Upper lobe of right lung (tissue), 1 donor: ENCODE data around the gene NDC1. TPM values are rescaled to one million over a fixed set of nuclear protein-coding genes. Genes with fewer than 3 reads are reported as not detected.

Experiments used
- ATAC-seq: fragments of 200-7000 bp; cut with Tn5 transposase; one replicate; pipeline ENCODE4 v1.9.1; 2020; ENCODE audit warnings: mild to moderate bottlenecking, moderate library complexity
- DNase-seq: peaks from one replicate; pipeline ENCODE4 v3.0.0-alpha.2; 2020
- H3K27ac ChIP-seq: fragments of 200-600 bp; one replicate; pipeline ENCODE4 v1.8.0; 2022
- H3K27me3 ChIP-seq: fragments of 200-600 bp; one replicate; pipeline ENCODE4 v1.8.0; 2022; ENCODE audit warnings: mild to moderate bottlenecking
- H3K36me3 ChIP-seq: fragments of 200-600 bp; one replicate; pipeline ENCODE4 v1.8.0; 2022
- H3K4me1 ChIP-seq: fragments of 200-600 bp; one replicate; pipeline ENCODE4 v1.8.0; 2022
- H3K4me3 ChIP-seq: fragments of 200-600 bp; one replicate; pipeline ENCODE4 v1.8.0; 2022; ENCODE audit warnings: mild to moderate bottlenecking
- H3K9me3 ChIP-seq: fragments of 200-600 bp; one replicate; pipeline ENCODE4 v1.8.0; 2022
- intact Hi-C: fragments of 100-400 bp; cut with DNase I; formaldehyde crosslinking; loops from one replicate; pipeline ENCODE4 v1.11.0; 2022
- total RNA-seq: library from RNA; stranded (reverse); fragmentation: NEBNext Ultra II Directional; extraction: Animal tissue kit (Norgen Biotek cat#: 25700); gene quantifications from one replicate; pipeline ENCODE4 v1.2.1, GENCODE V29; 2021
- TF ChIP-seq, protein P1 (sequence below): fragments of 200-600 bp; IDR thresholded peaks from one replicate; pipeline ENCODE4 v1.8.0; 2022; ENCODE audit warnings: antibody characterized with exemption
- donor health status: DM: no; HTN: yes; CAD: no; lungs with severe emphysema.

The NDC1 gene
- total RNA-seq, 1 donor from 2014 or later: 7.7 TPM

DNA sequence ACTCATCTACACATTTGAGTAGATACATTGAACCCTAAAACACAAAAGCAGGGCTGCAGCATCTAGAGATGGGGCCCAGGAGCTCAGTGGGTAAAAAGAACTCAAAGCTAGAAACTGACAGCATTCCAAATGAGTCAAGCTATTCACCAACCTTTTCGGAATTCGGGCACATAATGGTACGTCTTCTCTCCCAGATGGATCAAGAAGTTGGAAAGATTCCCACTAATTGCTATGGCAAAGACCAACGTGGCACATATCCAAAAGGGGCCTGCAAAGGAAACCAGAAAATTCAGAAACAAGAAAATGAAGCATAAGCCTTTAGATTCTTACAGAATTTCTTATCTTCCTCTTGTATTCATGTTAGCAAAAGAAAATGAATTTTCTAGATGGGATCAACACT is 33.1 kb upstream of the NDC1 start:
- intact Hi-C loops: no loop called here
- peaks cover 82% of the 10 kb centered on the region for H3K36me3 ChIP-seq
- H3K27ac ChIP-seq: no peak overlapping the region
- TF ChIP-seq, protein P1, sequence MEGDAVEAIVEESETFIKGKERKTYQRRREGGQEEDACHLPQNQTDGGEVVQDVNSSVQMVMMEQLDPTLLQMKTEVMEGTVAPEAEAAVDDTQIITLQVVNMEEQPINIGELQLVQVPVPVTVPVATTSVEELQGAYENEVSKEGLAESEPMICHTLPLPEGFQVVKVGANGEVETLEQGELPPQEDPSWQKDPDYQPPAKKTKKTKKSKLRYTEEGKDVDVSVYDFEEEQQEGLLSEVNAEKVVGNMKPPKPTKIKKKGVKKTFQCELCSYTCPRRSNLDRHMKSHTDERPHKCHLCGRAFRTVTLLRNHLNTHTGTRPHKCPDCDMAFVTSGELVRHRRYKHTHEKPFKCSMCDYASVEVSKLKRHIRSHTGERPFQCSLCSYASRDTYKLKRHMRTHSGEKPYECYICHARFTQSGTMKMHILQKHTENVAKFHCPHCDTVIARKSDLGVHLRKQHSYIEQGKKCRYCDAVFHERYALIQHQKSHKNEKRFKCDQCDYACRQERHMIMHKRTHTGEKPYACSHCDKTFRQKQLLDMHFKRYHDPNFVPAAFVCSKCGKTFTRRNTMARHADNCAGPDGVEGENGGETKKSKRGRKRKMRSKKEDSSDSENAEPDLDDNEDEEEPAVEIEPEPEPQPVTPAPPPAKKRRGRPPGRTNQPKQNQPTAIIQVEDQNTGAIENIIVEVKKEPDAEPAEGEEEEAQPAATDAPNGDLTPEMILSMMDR: no peak
- H3K9me3 ChIP-seq: no peaks in the 10 kb centered on the region
- no peaks in the 10 kb centered on the region for H3K27me3 ChIP-seq
- no peaks in the 10 kb centered on the region for H3K4me1 ChIP-seq
- no peak overlapping the region for H3K4me3 ChIP-seq
- ATAC-seq (no peak), DNase-seq (no peak)

DNA sequence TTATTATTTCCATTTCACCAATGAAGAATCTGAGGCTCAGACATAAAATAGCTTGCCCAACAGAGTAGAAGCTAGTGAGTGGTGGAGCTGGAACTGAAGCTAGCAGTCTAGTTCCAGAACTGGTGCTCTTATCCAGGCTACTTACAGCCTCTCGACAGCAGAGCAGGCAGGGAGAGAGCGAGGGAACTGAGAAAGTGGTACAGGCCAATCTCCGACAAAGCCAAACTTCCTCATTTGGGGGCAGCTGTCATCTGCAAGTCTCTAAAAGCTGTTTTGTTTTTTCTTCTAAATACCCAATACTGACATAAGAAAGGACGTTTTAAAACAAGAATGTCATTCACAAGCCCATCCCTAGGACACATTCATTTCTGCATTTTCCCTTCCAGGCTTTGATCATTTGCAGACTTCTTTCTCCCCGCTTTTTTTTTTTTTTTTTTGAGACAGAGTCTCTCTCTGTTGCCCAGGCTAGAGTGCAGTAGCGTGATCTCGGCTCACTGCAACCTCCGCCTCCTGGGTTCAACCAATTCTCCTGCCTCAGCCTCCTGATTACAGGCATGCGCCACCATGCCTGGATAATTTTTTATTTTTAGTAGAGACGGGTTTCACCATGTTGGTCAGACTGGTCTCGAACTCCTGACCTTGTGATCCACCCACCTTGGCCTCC is 31.5 kb upstream of the NDC1 start:
- no peak overlapping the region for H3K27ac ChIP-seq
- no peaks in the 10 kb centered on the region for H3K4me1 ChIP-seq
- H3K27me3 ChIP-seq: no peaks in the 10 kb centered on the region
- intact Hi-C loops: loop anchor here (10.0 kb wide), 1 partner anchor 95 kb away; no protein-coding TSS in a partner anchor
- TF ChIP-seq, protein P1: no peak
- H3K9me3 ChIP-seq: no peaks in the 10 kb centered on the region
- ATAC-seq (no peak), DNase-seq (no peak)
- H3K36me3 ChIP-seq: peaks cover 86% of the 10 kb centered on the region
- H3K4me3 ChIP-seq: no peak overlapping the region

DNA sequence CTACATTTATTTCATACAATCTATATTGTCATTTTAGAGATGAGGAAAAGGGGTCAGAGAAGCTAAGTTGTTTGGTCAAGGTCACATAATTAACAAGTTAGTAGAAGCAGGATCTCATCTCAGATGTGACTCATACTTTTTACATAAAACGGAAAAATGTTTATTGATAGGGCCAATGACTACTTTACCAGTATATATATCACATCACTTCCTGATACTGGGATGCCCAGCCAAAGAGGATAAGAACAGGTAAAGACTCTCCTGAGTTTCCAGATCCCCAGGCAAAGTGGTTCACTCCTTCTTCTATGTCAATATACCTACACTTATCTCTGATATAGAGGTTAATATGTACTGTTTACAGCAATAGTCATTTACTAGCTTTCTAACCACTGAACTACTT is 30.5 kb upstream of the NDC1 start:
- intact Hi-C loops: loop anchor here (10.0 kb wide), 1 partner anchor 96 kb away; no protein-coding TSS in a partner anchor
- Histone ChIP-seq H3K27me3 (no peaks in the 10 kb centered on the region), H3K27ac (no peak overlapping the region), H3K4me3 (no peak overlapping the region), H3K36me3 (peaks cover 86% of the 10 kb centered on the region), H3K9me3 (no peaks in the 10 kb centered on the region), H3K4me1 (no peaks in the 10 kb centered on the region)
- DNase-seq: no peak
- TF ChIP-seq, protein P1: no peak
- no peak for ATAC-seq

DNA sequence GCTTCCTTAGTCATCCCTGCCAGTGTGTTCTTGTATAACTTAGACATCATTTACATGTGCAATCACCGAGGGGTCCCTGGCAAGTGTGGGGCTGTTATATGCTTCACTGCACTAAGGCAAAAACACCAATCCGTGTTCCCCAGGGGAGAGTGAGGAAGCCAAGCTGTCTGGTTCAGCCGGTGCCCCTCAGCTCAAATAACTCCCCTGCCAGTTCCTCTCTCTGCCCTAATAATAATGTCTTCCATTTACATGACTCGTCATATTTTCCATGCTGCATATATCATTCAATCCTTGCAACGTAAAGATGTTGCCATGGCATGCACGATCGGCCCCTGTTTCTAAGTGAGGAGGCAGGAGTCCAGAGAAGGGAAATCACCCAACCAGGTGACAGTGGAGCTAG is 24.4 kb upstream of the NDC1 start:
- intact Hi-C loops: loop anchor here (10.0 kb wide), 1 partner anchor 102 kb away; no protein-coding TSS in a partner anchor
- H3K36me3 ChIP-seq: peaks cover 55% of the 10 kb centered on the region
- H3K9me3 ChIP-seq: no peaks in the 10 kb centered on the region
- H3K27me3 ChIP-seq: no peaks in the 10 kb centered on the region
- no peaks in the 10 kb centered on the region for H3K4me1 ChIP-seq
- H3K27ac ChIP-seq: no peak overlapping the region
- ATAC-seq (no peak), DNase-seq (no peak)
- TF ChIP-seq, protein P1: no peak
- H3K4me3 ChIP-seq: no peak overlapping the region

DNA sequence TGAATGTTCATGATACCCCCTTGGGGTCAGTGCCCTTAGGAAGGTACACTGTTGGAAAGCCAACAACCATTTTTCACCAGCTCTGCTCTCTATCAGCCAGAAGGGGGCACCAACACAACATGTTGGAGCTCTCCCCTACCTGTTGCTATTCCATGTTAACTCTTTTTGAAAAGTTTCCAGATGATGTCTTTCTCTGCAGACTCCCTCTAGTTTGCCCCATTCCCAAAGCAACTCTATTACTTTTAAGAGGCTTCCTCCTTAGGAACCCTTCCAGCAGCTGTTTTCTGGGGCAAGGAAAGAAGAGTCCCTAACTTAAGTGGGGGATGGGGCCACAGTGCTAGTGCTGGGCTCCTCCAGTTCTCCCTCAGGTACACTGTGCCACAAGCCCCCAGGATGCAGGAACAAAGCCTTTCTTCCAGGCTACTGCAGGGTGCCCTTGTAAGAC is 22.9 kb upstream of the NDC1 start:
- H3K4me1 ChIP-seq: no peaks in the 10 kb centered on the region
- DNase-seq (no peak), ATAC-seq (peak; percentile 87)
- no peak overlapping the region for H3K4me3 ChIP-seq
- intact Hi-C loops: loop anchor here (10.0 kb wide), 1 partner anchor 104 kb away; no protein-coding TSS in a partner anchor
- peaks cover 57% of the 10 kb centered on the region for H3K36me3 ChIP-seq
- no peaks in the 10 kb centered on the region for H3K27me3 ChIP-seq
- no peaks in the 10 kb centered on the region for H3K9me3 ChIP-seq
- TF ChIP-seq, protein P1: peak; percentile 74
- H3K27ac ChIP-seq: no peak overlapping the region
